ENCODE measurements around the gene SPOPL.

- no peak for TF ChIP-seq CTCF (IDR thresholded peaks at IDR 0.05)
- no peak for TF ChIP-seq ZFX (IDR thresholded peaks at IDR 0.05; ENCODE audit: borderline replicate concordance)
These were observed 10.1 kb upstream of the SPOPL start for GRCh38 chr2:138491495-138491862.

Measured in 22Rv1 (cell line).